Mucosa of descending colon (tissue), 3 donors: ENCODE results near the gene BTBD16. TPM values are rescaled to one million over a fixed set of nuclear protein-coding genes. Genes with fewer than 3 reads are reported as not detected.

Experiments
- ATAC-seq: fragments of 200-7000 bp; cut with Tn5 transposase; one replicate; pipeline ENCODE4 v1.9.1; 2020; ENCODE audit warnings: mild to moderate bottlenecking, moderate library complexity
- DNase-seq, 3 donors: peaks; one replicate each; pipeline ENCODE4 v3.0.0-alpha.2; 2020
- H3K36me3 ChIP-seq: fragments of 200-600 bp; one replicate; pipeline ENCODE4 v1.8.0; 2021; ENCODE audit warnings: low read depth, mild to moderate bottlenecking
- H3K4me1 ChIP-seq: fragments of 200-600 bp; one replicate; pipeline ENCODE4 v1.8.0; 2021; ENCODE audit warnings: low read depth, mild to moderate bottlenecking
- H3K4me3 ChIP-seq: fragments of 200-600 bp; one replicate; pipeline ENCODE4 v1.8.0; 2021; ENCODE audit warnings: mild to moderate bottlenecking
- H3K9me3 ChIP-seq: fragments of 200-600 bp; one replicate; pipeline ENCODE4 v1.8.0; 2021; ENCODE audit warnings: mild to moderate bottlenecking
- intact Hi-C, 2 donors: fragments of 100-400 bp; cut with DNase I in 1 of 2; cut with micrococcal nuclease in 1 of 2; formaldehyde crosslinking; loops; one replicate each; pipeline versions ENCODE4 v1.11.0 to v1.11.1; 2022; cut with DNase I, micrococcal nuclease
- total RNA-seq, 3 donors: library from RNA; stranded (reverse); fragmentation: NEBNext Ultra II Directional in 2 of 3; extraction: Animal tissue kit (Norgen Biotek cat#: 25700) in 2 of 3; gene quantifications; one replicate each; pipeline versions ENCODE4 v1.2.1 to v1.2.4, GENCODE V29; 2021 to 2023
- TF ChIP-seq, protein P1 (sequence below): fragments of 200-600 bp; IDR thresholded peaks from one replicate; pipeline ENCODE4 v1.8.0; 2022; ENCODE audit warnings: antibody characterized with exemption, mild to moderate bottlenecking
- donor health status: DM: no; HTN: no; CAD: no; lungs with moderate emphysema.
- donor health status: DM: no; HTN: no; CAD: no.
- donor health status: DM: no; HTN: yes; CAD: no.

The BTBD16 gene
- total RNA-seq, 3 donors from 2014 or later = 0.16 to 0.60 (median 0.26) TPM

DNA sequence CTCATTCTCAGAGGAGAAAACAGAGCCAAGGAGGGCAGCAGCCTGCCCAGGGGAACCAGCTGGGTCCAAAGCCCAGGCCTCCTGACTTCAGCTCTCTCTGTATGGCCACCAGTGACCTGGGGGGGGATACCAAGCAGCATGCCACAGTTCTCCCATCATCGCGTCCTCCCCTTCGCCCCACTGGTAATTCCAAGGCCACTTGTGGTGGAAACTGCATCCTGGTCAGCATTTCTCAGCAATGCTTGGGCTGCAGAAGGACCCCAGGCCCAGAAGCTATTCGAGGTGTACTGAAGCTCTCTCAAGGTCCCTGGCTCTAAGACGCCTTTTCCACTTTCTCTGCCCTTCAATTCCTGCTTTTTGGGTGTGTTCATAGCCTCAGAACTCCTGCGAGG, 27.1 kb downstream of the BTBD16 start:
- Histone ChIP-seq H3K9me3 (no peaks in the 10 kb centered on the region), H3K36me3 (no peaks in the 10 kb centered on the region), H3K4me1 (peaks cover 6% of the 10 kb centered on the region), H3K4me3 (no peak overlapping the region)
- no peak for ATAC-seq
- TF ChIP-seq, protein P1, sequence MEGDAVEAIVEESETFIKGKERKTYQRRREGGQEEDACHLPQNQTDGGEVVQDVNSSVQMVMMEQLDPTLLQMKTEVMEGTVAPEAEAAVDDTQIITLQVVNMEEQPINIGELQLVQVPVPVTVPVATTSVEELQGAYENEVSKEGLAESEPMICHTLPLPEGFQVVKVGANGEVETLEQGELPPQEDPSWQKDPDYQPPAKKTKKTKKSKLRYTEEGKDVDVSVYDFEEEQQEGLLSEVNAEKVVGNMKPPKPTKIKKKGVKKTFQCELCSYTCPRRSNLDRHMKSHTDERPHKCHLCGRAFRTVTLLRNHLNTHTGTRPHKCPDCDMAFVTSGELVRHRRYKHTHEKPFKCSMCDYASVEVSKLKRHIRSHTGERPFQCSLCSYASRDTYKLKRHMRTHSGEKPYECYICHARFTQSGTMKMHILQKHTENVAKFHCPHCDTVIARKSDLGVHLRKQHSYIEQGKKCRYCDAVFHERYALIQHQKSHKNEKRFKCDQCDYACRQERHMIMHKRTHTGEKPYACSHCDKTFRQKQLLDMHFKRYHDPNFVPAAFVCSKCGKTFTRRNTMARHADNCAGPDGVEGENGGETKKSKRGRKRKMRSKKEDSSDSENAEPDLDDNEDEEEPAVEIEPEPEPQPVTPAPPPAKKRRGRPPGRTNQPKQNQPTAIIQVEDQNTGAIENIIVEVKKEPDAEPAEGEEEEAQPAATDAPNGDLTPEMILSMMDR = no peak
- intact Hi-C loops = loop anchor here (5.0 kb wide), 2 partner anchors 139 to 269 kb away; no protein-coding TSS in a partner anchor
- no peak for DNase-seq

DNA sequence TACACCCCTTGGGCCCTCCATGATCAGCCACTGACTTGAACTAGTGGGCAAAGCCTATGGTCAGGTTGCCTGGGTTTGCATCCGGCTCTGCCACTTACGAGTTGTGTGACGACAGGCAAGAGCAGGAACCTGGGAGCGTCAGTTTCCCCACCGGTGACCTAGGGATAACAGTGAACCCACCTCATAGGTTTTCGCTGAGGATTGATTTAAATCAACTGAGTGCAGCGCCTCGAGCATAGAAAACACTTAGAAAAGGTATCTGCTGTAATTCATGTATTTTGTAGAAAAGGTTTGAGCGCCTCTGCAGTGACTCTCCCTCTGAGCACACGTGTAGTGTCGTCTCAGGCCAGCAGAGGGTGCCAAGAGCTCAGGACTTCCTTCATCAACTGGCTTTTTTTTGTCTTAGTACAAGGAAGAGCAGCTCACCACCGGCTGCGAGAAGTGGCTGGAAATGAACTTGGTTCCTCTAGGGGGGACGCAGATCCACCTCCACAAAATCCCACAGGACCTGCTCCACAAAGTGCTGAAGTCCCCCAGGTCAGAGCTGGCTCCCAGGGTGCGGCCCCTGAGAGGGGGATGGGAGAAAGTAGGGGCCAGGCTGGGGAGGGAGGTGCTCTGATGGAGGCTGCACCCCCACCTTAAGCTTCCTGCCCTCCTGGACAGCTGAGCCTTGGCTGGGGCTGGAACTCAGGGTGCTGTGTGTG, 27.7 kb downstream of the BTBD16 start:
- DNase-seq (peak in 2 of 3 donors; percentile 81 to 84), ATAC-seq (peak; percentile 96)
- no peaks in the 10 kb centered on the region for H3K9me3 ChIP-seq
- TF ChIP-seq, protein P1 = peak; percentile 85
- no peaks in the 10 kb centered on the region for H3K36me3 ChIP-seq
- H3K4me3 ChIP-seq = no peak overlapping the region
- intact Hi-C loops = loop anchor here (1.0 to 5.0 kb wide), 3 partner anchors 137 to 269 kb away; no protein-coding TSS in a partner anchor
- peaks cover 6% of the 10 kb centered on the region for H3K4me1 ChIP-seq

DNA sequence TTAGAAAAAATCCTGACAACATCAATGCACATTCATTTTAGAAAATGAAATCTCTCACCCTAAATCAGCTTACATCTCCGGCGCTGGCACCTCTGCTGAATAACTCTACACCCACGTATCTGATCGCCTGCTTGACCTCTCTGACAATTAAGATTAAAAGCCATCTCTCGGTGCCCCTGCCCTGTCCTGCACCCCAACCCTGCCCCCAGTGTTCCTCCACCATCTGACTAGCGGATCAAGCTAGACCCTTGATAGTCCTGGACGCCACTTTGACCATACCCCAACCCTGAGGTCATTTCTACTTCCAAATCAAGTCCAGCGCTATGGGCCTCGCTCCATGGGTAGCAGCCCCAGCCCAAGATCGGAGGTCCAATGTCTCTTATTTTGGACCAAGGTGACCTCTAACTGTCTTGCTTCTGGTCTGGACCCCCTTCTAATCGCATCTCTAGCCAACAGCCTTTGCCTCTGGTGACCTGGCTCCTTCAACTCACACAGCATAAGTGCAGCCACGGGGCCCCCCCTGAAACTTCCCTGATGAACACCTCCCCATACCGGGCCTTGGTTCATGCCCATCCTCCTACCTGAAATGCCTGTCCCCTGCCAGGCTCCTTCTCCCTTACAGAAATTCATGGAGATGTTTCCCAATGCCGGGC, 28.5 kb downstream of the BTBD16 start:
- intact Hi-C loops = loop anchor here (1.0 to 5.0 kb wide), 3 partner anchors 136 to 268 kb away; no protein-coding TSS in a partner anchor
- ATAC-seq (no peak), DNase-seq (no peak)
- TF ChIP-seq, protein P1 = no peak
- no peaks in the 10 kb centered on the region for H3K4me1 ChIP-seq
- H3K9me3 ChIP-seq = no peaks in the 10 kb centered on the region
- no peak overlapping the region for H3K4me3 ChIP-seq
- H3K36me3 ChIP-seq = no peaks in the 10 kb centered on the region

DNA sequence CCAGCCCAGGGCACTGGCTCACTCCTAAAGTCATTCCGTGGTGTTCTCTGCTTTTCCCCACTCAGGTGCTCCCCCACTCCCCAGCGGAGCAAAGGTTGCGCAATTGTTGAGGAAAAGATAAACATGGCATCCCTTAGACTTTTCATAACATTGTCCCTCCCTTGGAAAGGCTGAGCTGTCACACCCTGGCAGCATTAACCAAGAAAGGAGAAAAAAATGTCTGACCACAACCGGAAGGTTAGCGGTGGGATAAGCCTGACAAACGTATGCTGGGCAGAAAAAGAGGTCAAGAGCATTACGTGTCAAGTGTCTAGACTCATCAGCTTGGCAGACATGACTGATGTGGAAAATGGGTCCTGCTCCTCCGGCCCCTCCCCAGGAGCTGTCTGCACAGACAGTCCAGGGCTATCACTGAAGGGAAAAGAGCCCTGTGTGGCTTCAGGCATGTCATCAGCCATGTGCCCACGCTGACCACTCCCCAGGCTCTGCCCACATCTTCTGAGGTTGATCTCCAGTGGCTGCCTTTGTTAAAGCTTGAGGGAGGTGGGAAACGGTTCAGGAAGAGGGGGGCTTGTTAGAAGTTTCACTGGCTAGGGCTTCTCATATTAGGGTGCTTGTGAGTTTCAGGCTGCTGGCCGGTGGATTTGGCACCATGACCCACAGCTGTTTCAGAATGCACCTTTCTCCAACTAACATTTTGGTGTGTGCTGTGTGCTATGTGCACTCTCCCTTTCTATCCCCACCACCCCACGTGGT, 30.1 kb downstream of the BTBD16 start:
- Histone ChIP-seq H3K36me3 (no peaks in the 10 kb centered on the region), H3K4me1 (no peaks in the 10 kb centered on the region), H3K9me3 (no peaks in the 10 kb centered on the region), H3K4me3 (no peak overlapping the region)
- DNase-seq (no peak), ATAC-seq (no peak)
- TF ChIP-seq, protein P1 = no peak
- intact Hi-C loops = no loop called here

DNA sequence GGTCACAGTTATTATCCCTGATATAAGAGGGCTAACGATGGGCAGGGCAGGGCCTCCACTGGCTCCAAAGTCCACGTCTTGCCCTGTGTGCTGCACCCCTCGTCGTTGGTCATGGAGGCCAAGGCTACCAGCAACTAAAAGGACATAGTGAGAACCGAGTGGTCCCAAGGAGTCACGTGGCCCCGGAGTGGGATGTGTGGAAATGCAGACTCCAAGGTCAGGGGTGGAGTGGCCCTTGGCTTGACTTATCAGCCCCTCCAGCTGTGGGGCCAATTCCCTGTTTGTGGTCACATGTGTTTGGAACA, 30.7 kb downstream of the BTBD16 start:
- intact Hi-C loops = no loop called here

More for the DNA sequence above, 30.7 kb downstream of the BTBD16 start:
- no peak for DNase-seq
- no peaks in the 10 kb centered on the region for H3K4me1 ChIP-seq
- no peaks in the 10 kb centered on the region for H3K36me3 ChIP-seq
- no peak for ATAC-seq
- TF ChIP-seq, protein P1 = no peak
- H3K9me3 ChIP-seq = no peaks in the 10 kb centered on the region
- H3K4me3 ChIP-seq = no peak overlapping the region
